Karpas-422 (cell line): ENCODE measurements around the gene INCA1. TPM values are rescaled to one million over a fixed set of nuclear protein-coding genes. Genes with fewer than 3 reads are reported as not detected.
A peak's percentile ranks its signal among the peaks of the same experiment; 100 is the strongest.

Source experiments
- DNase-seq: peaks from one replicate; pipeline ENCODE4 v3.0.0-alpha.2; 2015
- H2AFZ ChIP-seq: fragments of 200-600 bp; sonication (generic); 2 replicates; pipeline ENCODE4 v1.6.1; 2014; ENCODE audit warnings: antibody characterized with exemption, low read length, mixed read lengths
- H3K27ac ChIP-seq: fragments of 200-600 bp; sonication (generic); 2 replicates; pipeline ENCODE4 v1.5.1; 2014; ENCODE audit warnings: mild to moderate bottlenecking, low read length, moderate library complexity
- H3K27me3 ChIP-seq: fragments of 200-600 bp; sonication (generic); 2 replicates; pipeline ENCODE4 v1.6.1; 2014; ENCODE audit warnings: low read length, mixed read lengths
- H3K36me3 ChIP-seq: fragments of 200-600 bp; sonication (generic); 2 replicates; pipeline ENCODE4 v1.6.1; 2014; ENCODE audit warnings: low read length, mixed read lengths; ENCODE audit not compliant: insufficient read depth
- H3K4me1 ChIP-seq: fragments of 200-600 bp; sonication (generic); 2 replicates; pipeline ENCODE4 v1.6.1; 2014; ENCODE audit warnings: mild to moderate bottlenecking, low read length, mixed read lengths
- H3K4me2 ChIP-seq: fragments of 200-600 bp; sonication (generic); 2 replicates; pipeline ENCODE4 v1.6.1; 2014; ENCODE audit warnings: low read length, low read depth, mild to moderate bottlenecking; ENCODE audit not compliant: poor library complexity, severe bottlenecking
- H3K4me3 ChIP-seq: fragments of 200-600 bp; sonication (generic); 2 replicates; pipeline ENCODE4 v1.5.1; 2014; ENCODE audit warnings: mild to moderate bottlenecking, antibody characterized with exemption, low read length, mixed read lengths
- H3K79me2 ChIP-seq: fragments of 200-600 bp; sonication (generic); 2 replicates; pipeline ENCODE4 v1.6.1; 2014; ENCODE audit warnings: mild to moderate bottlenecking, low read length, mixed read lengths
- H3K9ac ChIP-seq: fragments of 200-600 bp; sonication (generic); 2 replicates; pipeline ENCODE4 v1.6.0; 2014; ENCODE audit warnings: low read length
- H3K9me2 ChIP-seq: fragments of 200-600 bp; sonication (generic), shearing (Covaris generic); replicated peaks from 2 replicates; pipeline ENCODE4 v1.6.0; 2014; ENCODE audit warnings: mild to moderate bottlenecking, low read length, moderate library complexity; ENCODE audit not compliant: insufficient read depth
- H3K9me3 ChIP-seq: fragments of 300-700, 200-600 bp; sonication (generic); 2 replicates; pipeline ENCODE4 v1.6.1; 2014; ENCODE audit warnings: low read length, mixed read lengths
- H4K20me1 ChIP-seq: fragments of 200-600 bp; sonication (generic); 2 replicates; pipeline ENCODE4 v1.6.1; 2014; ENCODE audit warnings: mild to moderate bottlenecking, antibody characterized with exemption, low read length, low read depth; ENCODE audit not compliant: insufficient read depth
- total RNA-seq: library from RNA; depleted of rRNA; stranded (reverse); fragments of >200 nt; shearing (Covaris generic); gene quantifications from 2 replicates; pipeline ENCODE4 v1.2.3, GENCODE V29; 2014; ENCODE audit warnings: low replicate concordance

The INCA1 gene
- total RNA-seq, 1 experiment from 2014 or later: not detected

DNA sequence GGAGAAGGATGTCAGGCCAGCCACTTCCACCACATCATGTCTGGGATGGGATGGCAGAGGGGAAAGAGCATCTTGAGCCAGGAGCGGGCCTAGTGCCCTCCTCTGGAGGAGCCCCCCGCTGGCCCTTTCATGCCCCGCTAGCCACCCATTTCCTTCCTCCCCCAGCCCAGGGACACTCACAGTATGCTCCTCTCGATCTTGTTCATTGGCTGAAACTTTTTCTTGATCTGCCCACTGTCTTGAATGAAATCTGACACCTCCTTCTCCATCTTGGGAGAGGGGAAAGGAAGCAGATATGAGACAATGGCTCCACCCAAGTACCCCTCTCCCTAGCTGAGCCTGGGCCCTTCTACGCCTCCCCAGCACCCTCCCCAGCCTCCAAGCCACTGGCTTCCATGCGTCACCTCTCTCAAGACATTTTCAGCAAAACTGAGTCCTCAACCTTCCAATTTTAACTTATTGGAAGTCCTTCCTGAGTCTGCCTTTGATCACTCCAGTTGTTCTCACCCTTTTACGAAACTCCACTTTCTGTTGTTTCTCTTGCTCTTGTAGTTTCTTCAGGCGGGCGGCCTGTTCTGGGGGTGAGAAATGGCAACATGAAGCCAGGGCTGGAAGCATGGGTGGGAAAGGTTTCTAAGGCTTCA lies 36.9 kb downstream of the INCA1 start:
- no peak overlapping the region for H2AFZ ChIP-seq
- H3K4me2 ChIP-seq: no peak overlapping the region

DNA sequence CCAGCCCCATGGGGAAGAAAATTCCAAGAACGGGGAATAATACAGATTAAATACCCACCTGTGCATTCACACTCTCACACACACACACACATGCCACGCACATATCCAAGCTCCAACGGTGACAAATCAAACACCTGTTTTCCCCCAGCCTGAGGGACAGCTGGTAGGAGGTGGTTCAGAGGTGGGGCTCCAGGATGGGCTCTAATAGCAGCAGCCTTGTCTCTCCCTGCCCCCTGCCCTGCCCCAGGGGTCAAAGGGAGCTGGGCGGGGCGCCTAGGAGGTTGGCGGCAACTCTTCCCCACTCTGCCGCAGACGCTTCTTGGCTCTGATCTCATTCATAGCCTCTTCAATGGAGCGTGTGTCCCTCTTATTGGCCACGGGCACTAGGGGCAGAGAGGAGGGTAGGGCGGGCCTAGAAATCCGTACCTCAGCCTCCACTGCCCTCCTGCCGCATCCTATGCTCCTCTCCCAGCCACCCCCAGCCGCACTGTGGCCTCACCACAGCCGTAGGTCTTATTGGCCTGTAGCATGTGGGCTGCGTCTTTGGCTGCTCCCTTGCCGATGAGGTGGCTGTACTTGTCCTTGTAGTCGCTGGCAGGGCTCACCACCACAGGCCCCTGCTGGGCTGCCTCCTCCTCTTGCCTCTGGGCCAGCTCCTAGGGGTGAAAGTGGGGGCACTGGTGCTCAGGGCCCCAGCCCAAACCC lies 37.9 kb downstream of the INCA1 start:
- no peaks in the 10 kb centered on the region for H3K9me2 ChIP-seq
- no peaks in the 10 kb centered on the region for H3K27me3 ChIP-seq
- H3K27ac ChIP-seq: no peak overlapping the region
- H3K4me3 ChIP-seq: no peak overlapping the region
- no peaks in the 10 kb centered on the region for H4K20me1 ChIP-seq
- no peak overlapping the region for H2AFZ ChIP-seq
- H3K9ac ChIP-seq: no peak overlapping the region
- H3K36me3 ChIP-seq: peaks cover 3% of the 10 kb centered on the region; the same call in 1 of the 2 replicates
- H3K79me2 ChIP-seq: no peaks in the 10 kb centered on the region
- H3K4me1 ChIP-seq: peaks cover 7% of the 10 kb centered on the region
- H3K9me3 ChIP-seq: no peaks in the 10 kb centered on the region
- DNase-seq: no peak
- H3K4me2 ChIP-seq: no peak overlapping the region

More for the DNA sequence above, 36.9 kb downstream of the INCA1 start:
- no peak overlapping the region for H3K27ac ChIP-seq
- H3K36me3 ChIP-seq: peaks cover 6% of the 10 kb centered on the region
- no peaks in the 10 kb centered on the region for H3K9me3 ChIP-seq
- peaks cover 7% of the 10 kb centered on the region for H3K4me1 ChIP-seq
- H3K79me2 ChIP-seq: peaks cover 3% of the 10 kb centered on the region
- DNase-seq: no peak
- H4K20me1 ChIP-seq: no peaks in the 10 kb centered on the region
- no peaks in the 10 kb centered on the region for H3K9me2 ChIP-seq
- no peaks in the 10 kb centered on the region for H3K27me3 ChIP-seq
- no peak overlapping the region for H3K4me3 ChIP-seq
- H3K9ac ChIP-seq: no peak overlapping the region

- Histone ChIP-seq H3K27ac (no peak overlapping the region), H3K36me3 (peaks cover 3% of the 10 kb centered on the region; the same call in 1 of the 2 replicates), H4K20me1 (no peaks in the 10 kb centered on the region), H3K9me3 (no peaks in the 10 kb centered on the region), H3K9me2 (no peaks in the 10 kb centered on the region), H3K27me3 (no peaks in the 10 kb centered on the region), H3K4me3 (no peak overlapping the region), H3K79me2 (no peaks in the 10 kb centered on the region), H2AFZ (no peak overlapping the region), H3K9ac (no peak overlapping the region), H3K4me2 (no peak overlapping the region), H3K4me1 (peaks cover 7% of the 10 kb centered on the region)
- no peak for DNase-seq
Observed at GRCh38 chr17:4958102-4958501, 39.2 kb downstream of the INCA1 start.

GRCh38 chr17:4956493-4957061 lies 40.7 kb downstream of the INCA1 start:
- Histone ChIP-seq H3K9ac (no peak overlapping the region), H3K9me2 (no peaks in the 10 kb centered on the region), H2AFZ (no peak overlapping the region), H3K4me1 (peaks cover 10% of the 10 kb centered on the region), H3K27ac (no peak overlapping the region), H3K79me2 (no peaks in the 10 kb centered on the region), H3K4me2 (no peak overlapping the region), H4K20me1 (no peaks in the 10 kb centered on the region), H3K36me3 (peaks cover 3% of the 10 kb centered on the region; the same call in 1 of the 2 replicates), H3K4me3 (no peak overlapping the region), H3K9me3 (no peaks in the 10 kb centered on the region), H3K27me3 (no peaks in the 10 kb centered on the region)
- DNase-seq: no peak

- Histone ChIP-seq H3K9ac (no peak overlapping the region), H3K4me2 (no peak overlapping the region), H3K79me2 (peaks cover 9% of the 10 kb centered on the region; the same call in 1 of the 2 replicates), H3K27ac (no peak overlapping the region), H3K27me3 (no peaks in the 10 kb centered on the region), H3K9me2 (no peaks in the 10 kb centered on the region), H2AFZ (no peak overlapping the region), H3K4me3 (no peak overlapping the region), H3K9me3 (no peaks in the 10 kb centered on the region), H3K36me3 (peaks cover 3% of the 10 kb centered on the region; the same call in 1 of the 2 replicates), H3K4me1 (peaks cover 18% of the 10 kb centered on the region), H4K20me1 (no peaks in the 10 kb centered on the region)
- DNase-seq: no peak
Observed at GRCh38 chr17:4955091-4955490, 42.2 kb downstream of the INCA1 start.

GRCh38 chr17:4953451-4953961 lies 43.8 kb downstream of the INCA1 start:
- peaks cover 3% of the 10 kb centered on the region; the same call in 1 of the 2 replicates for H3K36me3 ChIP-seq
- no peak overlapping the region for H3K4me2 ChIP-seq
- no peak overlapping the region for H2AFZ ChIP-seq
- H3K9me2 ChIP-seq: no peaks in the 10 kb centered on the region
- no peaks in the 10 kb centered on the region for H4K20me1 ChIP-seq
- H3K9ac ChIP-seq: no peak overlapping the region
- no peaks in the 10 kb centered on the region for H3K9me3 ChIP-seq
- H3K4me1 ChIP-seq: peaks cover 27% of the 10 kb centered on the region
- no peaks in the 10 kb centered on the region for H3K27me3 ChIP-seq
- peaks cover 9% of the 10 kb centered on the region; the same call in 1 of the 2 replicates for H3K79me2 ChIP-seq
- no peak overlapping the region for H3K27ac ChIP-seq
- H3K4me3 ChIP-seq: no peak overlapping the region
- no peak for DNase-seq

DNA sequence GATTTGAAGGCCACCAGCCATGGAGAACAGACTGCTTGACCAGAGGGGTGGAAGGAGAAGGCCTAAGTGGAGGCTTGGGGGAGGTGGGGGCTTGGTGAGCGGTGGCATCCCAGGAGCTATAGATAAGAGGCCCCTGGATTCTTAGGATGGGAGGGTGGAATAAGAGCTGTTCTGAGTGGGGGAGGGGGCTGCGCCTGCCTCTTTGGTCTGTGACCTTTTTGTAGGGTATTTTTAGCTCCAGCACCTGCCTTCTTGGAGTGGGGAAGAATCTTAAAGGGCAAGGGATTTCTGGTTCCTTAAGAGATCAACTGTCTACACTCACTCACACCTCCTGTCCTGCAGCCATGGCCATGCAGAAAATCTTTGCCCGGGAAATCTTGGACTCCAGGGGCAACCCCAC lies 45.8 kb downstream of the INCA1 start:
- H3K27ac ChIP-seq: peak overlapping the region; percentile 98
- no peak overlapping the region for H2AFZ ChIP-seq
- H3K9me2 ChIP-seq: no peaks in the 10 kb centered on the region
- H4K20me1 ChIP-seq: peaks cover 15% of the 10 kb centered on the region
- peaks cover 27% of the 10 kb centered on the region for H3K79me2 ChIP-seq
- peaks cover 11% of the 10 kb centered on the region for H3K36me3 ChIP-seq
- H3K4me3 ChIP-seq: peak overlapping the region; percentile 99; the same call in 1 of the 2 replicates
- H3K9ac ChIP-seq: peak overlapping the region; percentile 94
- no peak for DNase-seq
- peaks cover 32% of the 10 kb centered on the region for H3K4me1 ChIP-seq
- peak overlapping the region; percentile 98 for H3K4me2 ChIP-seq
- no peaks in the 10 kb centered on the region for H3K9me3 ChIP-seq
- H3K27me3 ChIP-seq: no peaks in the 10 kb centered on the region

GRCh38 chr17:4950746-4951204 lies 46.5 kb downstream of the INCA1 start, which contains the start of gene ENO3:
TSS of gene ENO3 (plus strand) at chr17:4951119. CDS start at chr17:4951830, 711 bp downstream.
- peak; percentile 55 for DNase-seq
- H2AFZ ChIP-seq: no peak within 1 kb of the TSS
- peak within 1 kb of the TSS; percentile 94 for H3K9ac ChIP-seq
- H3K36me3 ChIP-seq: peaks cover 16% of the 10 kb centered on the region
- H3K4me1 ChIP-seq: peaks cover 39% of the 10 kb centered on the region
- no peaks in the 10 kb centered on the region for H3K27me3 ChIP-seq
- peaks cover 22% of the 10 kb centered on the region for H4K20me1 ChIP-seq
- H3K4me2 ChIP-seq: peak within 1 kb of the TSS; percentile 98
- H3K27ac ChIP-seq: peak within 1 kb of the TSS; percentile 98
- no peaks in the 10 kb centered on the region for H3K9me2 ChIP-seq
- H3K79me2 ChIP-seq: peaks cover 32% of the 10 kb centered on the region
- H3K9me3 ChIP-seq: no peaks in the 10 kb centered on the region
- H3K4me3 ChIP-seq: peak within 1 kb of the TSS; percentile 99
